NCI-H345 (cell line): ENCODE results near the gene TESK1.
"Not testable (repeated sequence)": the region's sequence is repeated elsewhere in the genome, so short reads cannot be mapped to it uniquely, and the experiment has no call there.

ENCODE experiments used
- DNase-seq: peaks from one replicate; lab custom pipeline; 2025; lab: John Stamatoyannopoulos, UW

Gene TESK1

DNA sequence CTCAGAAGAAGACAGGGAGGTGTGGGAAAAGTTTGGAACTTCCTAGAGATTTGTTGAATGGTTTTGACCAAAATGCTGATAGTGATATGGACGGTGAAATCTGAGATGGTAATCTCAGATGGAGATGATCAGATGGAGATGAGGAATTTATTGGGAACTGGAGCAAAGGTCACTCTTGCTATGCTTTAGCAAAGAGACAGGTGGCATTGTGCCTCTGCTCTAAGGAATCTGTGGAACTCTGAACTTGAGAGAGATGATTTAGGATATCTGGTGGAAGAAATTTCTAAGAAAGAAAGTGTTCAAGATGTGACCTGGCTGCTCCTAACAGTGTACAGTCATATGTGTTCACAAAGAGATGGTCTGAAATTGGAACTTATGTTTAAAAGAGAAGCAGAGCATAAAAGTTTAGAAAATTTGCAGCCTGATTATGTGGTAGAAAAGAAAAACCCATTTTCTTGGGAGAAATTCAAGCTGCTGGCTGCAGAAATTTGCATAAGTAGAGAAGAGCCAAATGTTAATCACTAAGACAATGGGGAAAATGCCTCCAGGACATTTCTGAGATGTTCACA, 25.3 kb upstream of the TESK1 start:
- DNase-seq: not testable (repeated sequence)

GRCh38 chr9:35583521-35583920, 21.5 kb upstream of the TESK1 start:
- DNase-seq: not testable (repeated sequence)

DNA sequence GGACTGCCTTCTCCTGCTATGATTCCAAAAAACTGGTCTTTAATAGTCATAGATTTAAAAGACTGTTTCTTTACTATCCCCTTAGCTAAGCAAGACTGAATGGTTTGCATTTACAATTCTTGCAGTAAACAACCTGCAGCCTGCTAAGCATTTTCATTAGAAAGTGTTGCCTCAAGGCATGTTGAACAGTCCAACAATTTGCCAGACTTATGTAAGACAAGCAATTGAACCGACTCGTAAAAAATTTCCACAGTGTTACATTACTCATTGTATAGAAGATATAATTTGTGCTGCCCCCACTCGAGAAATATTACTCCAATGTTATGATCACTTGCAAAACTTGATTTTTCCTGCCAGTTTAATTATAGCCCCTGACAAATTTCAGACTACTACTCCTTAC, 20.4 kb upstream of the TESK1 start:
- not testable (repeated sequence) for DNase-seq

- not testable (repeated sequence) for DNase-seq
Measured at GRCh38 chr9:35588506-35588905, 16.6 kb upstream of the TESK1 start.

GRCh38 chr9:35593581-35593980, 11.5 kb upstream of the TESK1 start:
- DNase-seq: no peak

DNA sequence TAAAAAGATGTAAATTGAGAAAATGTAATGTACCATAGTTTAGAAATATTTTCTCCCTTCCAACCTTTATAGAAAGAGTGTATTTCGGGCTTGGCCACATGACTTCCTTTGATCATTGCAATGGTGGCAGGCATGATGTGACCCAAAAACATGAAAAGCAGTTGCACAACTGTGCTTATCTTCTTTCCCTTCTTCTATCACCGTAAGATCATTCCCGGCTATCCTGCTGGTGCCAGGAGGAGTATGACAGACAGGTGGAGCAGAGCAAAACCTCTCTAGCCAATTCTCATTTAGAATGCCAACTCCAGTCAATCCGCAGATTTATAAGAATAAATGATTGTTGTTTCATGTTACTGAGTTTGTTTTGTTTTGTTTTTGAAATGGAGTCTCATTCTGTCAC, 10.6 kb upstream of the TESK1 start:
- no peak for DNase-seq

DNA sequence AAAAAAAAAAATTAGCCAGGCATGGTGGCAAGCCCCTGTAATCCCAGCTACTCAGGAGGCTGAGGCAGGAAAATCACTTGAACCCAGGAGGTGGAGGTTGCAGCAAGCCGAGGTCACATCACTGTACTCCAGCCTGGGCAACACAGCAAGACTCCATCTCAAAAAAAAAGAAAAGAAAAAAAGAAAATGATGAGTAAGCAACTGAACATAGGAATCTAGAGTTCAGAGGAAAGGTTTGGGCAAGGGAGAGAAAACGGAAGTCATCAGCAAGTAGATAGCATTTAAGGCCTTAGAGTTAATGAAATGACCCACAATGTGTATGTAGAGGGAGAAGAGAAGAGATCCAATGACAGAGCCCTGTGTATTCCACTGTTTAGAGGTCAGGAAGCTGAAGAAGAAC, 8.2 kb upstream of the TESK1 start:
- not testable (repeated sequence) for DNase-seq

DNA sequence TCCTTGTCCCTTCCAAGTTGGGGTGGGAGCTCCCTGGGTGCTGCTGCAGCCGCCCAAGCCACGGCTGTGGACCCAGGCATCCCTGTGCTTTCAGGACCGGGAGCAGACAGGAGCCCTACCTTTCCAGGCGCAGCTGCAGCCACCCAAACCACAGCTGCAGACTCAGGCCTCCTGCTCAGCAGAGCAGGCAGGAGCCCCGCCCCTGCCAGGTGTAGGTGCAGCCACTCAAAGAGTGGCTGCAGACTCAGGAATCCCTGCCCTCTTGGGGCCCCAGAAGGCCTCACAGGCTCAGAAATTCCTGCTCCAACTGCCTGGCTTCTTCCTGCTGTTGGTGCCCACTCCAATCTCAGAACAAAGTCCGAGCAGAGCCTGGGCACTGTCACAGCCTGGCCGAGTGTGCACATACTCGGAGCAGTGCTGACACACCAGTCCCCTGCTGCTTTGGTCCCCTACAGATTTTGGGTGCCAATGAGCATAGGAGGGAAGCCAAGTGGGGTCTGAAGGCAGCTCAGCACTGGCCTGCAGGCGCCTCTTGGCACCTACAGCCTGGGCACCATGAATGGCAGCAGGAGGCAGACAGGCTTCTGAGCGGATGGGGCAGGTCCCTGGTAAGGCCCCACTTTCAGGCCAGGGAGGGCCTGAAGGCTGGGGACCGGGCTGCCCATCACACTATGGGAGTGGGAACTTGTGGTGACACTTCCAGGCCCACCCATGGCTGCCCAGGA, 6.0 kb upstream of the TESK1 start:
- DNase-seq: peak; percentile 14

GRCh38 chr9:35599763-35600604, 5.1 kb upstream of the TESK1 start:
- DNase-seq: no peak

- peak; percentile 20 for DNase-seq
Measured at GRCh38 chr9:35603506-35603985, 1.5 kb upstream of the TESK1 start.

- DNase-seq: peak; percentile 100
Measured at GRCh38 chr9:35603986-35604577, 980 bp upstream of the TESK1 start.

DNA sequence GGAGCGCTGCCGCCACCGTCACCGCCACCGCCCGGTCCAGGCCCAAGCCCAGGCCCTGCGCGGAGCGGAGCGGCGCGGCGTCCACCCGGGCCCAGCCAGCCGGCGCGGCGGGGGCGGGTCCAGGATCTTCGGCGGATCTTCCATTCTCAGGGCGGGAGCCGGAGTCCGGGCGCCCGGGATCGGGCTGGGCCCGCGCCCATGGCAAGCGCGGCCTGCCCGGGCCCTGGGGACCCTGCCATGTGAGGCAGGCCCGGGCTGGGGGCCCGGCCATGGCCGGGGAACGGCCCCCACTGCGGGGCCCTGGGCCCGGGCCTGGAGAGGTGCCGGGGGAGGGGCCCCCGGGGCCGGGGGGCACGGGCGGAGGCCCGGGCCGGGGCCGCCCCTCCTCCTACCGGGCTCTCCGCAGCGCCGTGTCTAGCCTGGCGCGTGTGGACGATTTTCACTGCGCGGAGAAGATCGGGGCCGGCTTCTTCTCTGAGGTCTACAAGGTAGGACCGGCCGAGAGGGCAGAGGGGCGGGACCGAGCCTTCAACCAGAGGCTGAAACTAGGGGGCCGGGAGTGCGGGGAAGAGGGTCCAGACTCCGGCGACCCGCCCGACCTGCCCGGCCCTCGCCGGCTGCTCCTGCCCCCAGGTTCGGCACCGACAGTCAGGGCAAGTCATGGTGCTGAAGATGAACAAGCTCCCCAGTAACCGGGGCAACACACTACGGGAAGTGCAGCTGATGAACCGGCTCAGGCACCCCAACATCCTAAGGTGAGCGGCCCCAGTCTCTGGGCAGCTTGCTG, 482 bp downstream of the TESK1 start:
- peak; percentile 33 for DNase-seq

DNA sequence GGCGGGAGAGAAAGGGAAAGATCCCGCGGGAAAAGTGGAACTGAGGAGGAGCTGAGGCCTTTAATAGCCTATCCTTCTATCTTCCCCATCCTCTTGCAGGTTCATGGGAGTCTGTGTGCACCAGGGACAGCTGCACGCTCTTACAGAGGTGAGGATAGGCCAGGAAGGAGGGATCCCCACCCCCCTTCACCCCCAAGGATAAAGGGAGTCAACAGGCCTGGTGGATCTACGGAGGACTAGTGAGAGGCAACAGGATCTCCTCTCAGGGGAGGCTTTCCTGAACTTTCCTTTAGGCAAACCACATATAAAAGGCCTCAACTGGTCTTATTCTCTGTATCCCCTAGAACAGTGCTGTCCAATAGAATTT, 1.1 kb downstream of the TESK1 start:
- peak; percentile 41 for DNase-seq

DNA sequence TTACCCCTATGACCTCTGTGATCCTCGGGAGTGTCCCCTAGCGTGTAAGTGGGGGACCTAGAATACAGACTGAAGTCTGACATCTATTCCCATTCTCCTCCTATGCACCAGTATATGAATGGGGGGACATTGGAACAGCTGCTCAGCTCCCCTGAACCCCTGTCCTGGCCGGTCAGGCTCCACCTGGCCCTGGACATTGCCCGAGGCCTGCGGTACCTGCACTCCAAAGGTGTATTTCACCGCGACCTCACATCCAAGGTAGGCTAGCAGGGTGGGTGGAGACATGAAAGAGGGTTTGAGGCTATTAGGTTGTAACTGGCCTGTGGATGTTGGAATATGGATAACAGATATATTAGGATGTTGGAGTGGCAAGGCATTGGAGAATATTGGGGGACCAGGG, 1.7 kb downstream of the TESK1 start:
- no peak for DNase-seq

DNA sequence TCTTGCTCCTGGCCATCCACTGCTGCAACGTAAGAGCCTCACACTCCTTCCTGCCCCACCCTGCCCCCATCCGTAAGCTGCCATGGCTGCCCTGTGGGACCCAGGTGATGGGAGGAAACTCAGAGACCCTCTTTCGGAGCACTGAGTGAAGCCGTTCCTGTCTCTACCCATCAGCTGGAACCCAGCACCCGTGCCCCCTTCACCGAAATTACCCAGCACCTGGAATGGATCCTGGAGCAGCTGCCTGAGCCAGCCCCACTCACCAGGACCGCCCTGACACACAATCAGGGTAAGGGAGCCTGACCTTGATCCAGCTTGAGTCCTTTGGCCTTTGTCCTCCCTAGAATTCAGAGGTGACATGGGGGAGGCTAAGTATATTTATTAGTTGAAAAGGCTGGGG, 3.2 kb downstream of the TESK1 start:
- no peak for DNase-seq

GRCh38 chr9:35609001-35609819, 4.1 kb downstream of the TESK1 start:
- DNase-seq: no peak

DNA sequence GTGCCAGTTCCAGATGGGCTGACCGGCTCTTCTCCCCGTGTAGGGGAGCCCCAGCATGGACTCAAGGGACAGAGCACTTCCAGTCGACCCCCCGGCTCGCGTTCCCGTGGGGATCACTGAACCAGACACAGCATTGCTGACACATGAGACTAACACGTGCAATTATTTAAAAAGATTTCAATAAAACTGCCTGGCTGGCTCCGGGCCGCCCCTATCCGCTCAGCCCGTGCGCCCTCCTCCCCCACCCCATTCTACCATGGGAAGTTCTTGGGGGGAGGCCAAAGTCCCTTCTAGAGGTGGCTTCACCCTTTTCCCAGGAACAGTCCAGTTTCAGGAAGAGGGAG, 4.7 kb downstream of the TESK1 start:
- no peak for DNase-seq

GRCh38 chr9:35611230-35611797, 6.3 kb downstream of the TESK1 start:
- peak; percentile 40 for DNase-seq

DNA sequence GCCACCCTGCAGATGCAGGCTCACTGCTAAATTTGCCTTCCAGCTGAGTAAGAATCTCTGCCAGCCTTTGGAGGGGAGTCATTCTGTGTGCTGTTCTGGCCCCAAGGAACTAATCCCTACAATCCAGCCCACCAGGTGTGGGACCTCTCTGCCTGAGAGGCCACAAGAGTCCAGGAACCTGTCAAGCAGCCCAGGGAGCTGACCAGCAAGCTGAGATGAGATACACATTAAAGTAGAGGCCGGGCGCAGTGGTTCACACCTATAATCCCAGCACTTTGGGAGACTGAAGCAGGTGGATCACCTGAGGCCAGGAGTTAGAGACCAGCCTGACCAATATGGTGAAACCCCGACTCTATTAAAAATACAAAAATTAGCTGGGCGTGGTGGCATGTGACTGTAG, 7.0 kb downstream of the TESK1 start:
- DNase-seq: not testable (repeated sequence)

DNA sequence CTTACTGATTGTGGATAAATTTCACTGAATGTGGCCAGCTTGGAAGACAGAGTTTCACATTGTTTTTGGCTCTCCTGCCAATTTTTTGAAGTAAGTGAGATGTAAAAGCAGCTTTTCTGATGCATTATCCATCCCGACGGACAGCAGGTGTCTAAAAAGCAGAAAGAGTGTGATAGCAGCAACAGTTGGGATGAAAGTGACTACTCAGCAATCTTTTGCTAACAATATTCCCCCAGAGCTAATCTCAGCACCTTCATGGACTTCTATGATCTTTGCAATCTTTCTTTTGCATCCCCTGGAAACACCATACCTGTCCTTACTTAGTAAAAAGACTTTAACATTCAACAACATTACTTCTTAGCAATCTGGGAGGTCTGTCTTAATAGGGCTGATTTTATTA, 7.8 kb downstream of the TESK1 start:
- DNase-seq: no peak
